ENCODE data around the gene COPE. TPM values are rescaled to one million over a fixed set of nuclear protein-coding genes. Genes with fewer than 3 reads are reported as not detected.

Gene COPE
- total RNA-seq, 1 experiment from 2014 or later = 177 TPM

- Histone ChIP-seq H3K9me3 (ENCODE audit: control insufficient read depth, insufficient read depth, low read depth, low read length) (no peaks in the 10 kb centered on the region), H3K4me1 (ENCODE audit: control insufficient read depth, insufficient read depth, low read length) (no peaks in the 10 kb centered on the region), H3K4me3 (ENCODE audit: low read depth in 2 of 2, low read length in 2 of 2) (no peak overlapping the region), H3K27ac (ENCODE audit: low read length) (no peak overlapping the region), H3K27me3 (ENCODE audit: control insufficient read depth, insufficient read depth, low read length) (no peaks in the 10 kb centered on the region), H3K36me3 (ENCODE audit: control insufficient read depth, insufficient read depth, low read length) (no peaks in the 10 kb centered on the region)
- no peak for ATAC-seq
- POLR2A ChIA-PET = no interaction called here
- no peak for DNase-seq (ENCODE audit: low read depth, low spot score)
- intact Hi-C loops (cut with micrococcal nuclease; ENCODE audit: unreplicated experiment) (no loop called here), in situ Hi-C loops (cut with HindIII; ENCODE audit: low pct_unique_long_range_greater_than_20kb, low sequenced_read_pairs) (no loop called here)
- BruUV-seq (replicated peaks) = no TSS peak
- TF ChIP-seq TCF7L2 (IDR thresholded peaks at IDR 0.05; ENCODE audit: low read depth, low read length) (no peak), REST (IDR thresholded peaks at IDR 0.05; ENCODE audit: insufficient read depth in 1 of 2, low read depth in 2 of 2, low read length in 1 of 2) (no peak), POLR2AphosphoS5 (IDR thresholded peaks at IDR 0.05; ENCODE audit: low read depth, low read length) (no peak), CTCF (IDR thresholded peaks at IDR 0.05) (no peak), SIN3A (IDR thresholded peaks at IDR 0.05; ENCODE audit: borderline replicate concordance, insufficient read depth, low read depth, low read length) (no peak)
- CTCF ChIA-PET = no interaction called here
Observed at GRCh38 chr19:18900700-18901481, 18.3 kb downstream of the COPE start.

- DNase-seq (ENCODE audit: low read depth, low spot score) (no peak), ATAC-seq (no peak)
- in situ Hi-C loops (cut with HindIII; ENCODE audit: low pct_unique_long_range_greater_than_20kb, low sequenced_read_pairs) (no loop called here), intact Hi-C loops (cut with micrococcal nuclease; ENCODE audit: unreplicated experiment) (no loop called here)
- Histone ChIP-seq H3K4me3 (ENCODE audit: low read depth in 2 of 2, low read length in 2 of 2) (no peak overlapping the region), H3K27me3 (ENCODE audit: control insufficient read depth, insufficient read depth, low read length) (no peaks in the 10 kb centered on the region), H3K27ac (ENCODE audit: low read length) (no peak overlapping the region), H3K36me3 (ENCODE audit: control insufficient read depth, insufficient read depth, low read length) (no peaks in the 10 kb centered on the region), H3K9me3 (ENCODE audit: control insufficient read depth, insufficient read depth, low read depth, low read length) (no peaks in the 10 kb centered on the region), H3K4me1 (ENCODE audit: control insufficient read depth, insufficient read depth, low read length) (no peaks in the 10 kb centered on the region)
- TF ChIP-seq POLR2AphosphoS5 (IDR thresholded peaks at IDR 0.05; ENCODE audit: low read depth, low read length) = no peak
- no peak for TF ChIP-seq REST (IDR thresholded peaks at IDR 0.05; ENCODE audit: insufficient read depth in 1 of 2, low read depth in 2 of 2, low read length in 1 of 2)
- TF ChIP-seq TCF7L2 (IDR thresholded peaks at IDR 0.05; ENCODE audit: low read depth, low read length) = no peak
- POLR2A ChIA-PET = interaction anchor here (0.5 kb wide), 1 partner anchor 18 kb away, joined by 11 read pairs; no protein-coding TSS in a partner anchor
- CTCF ChIA-PET = no interaction called here
- no TSS peak for BruUV-seq (replicated peaks)
Observed at GRCh38 chr19:18899624-18900560, 19.3 kb downstream of the COPE start.

Data from Panc1 (cell line).